HCT116 (cell line): ENCODE measurements around the gene UAP1L1. TPM values are rescaled to one million over a fixed set of nuclear protein-coding genes. Genes with fewer than 3 reads are reported as not detected.

Experiments used
- ATAC-seq: fragments of 200-7000 bp; cut with Tn5 transposase; 2 replicates; pipeline ENCODE4 v1.9.1; 2020; ENCODE audit warnings: mild to moderate bottlenecking, moderate library complexity
- BruUV-seq: library from RNA; stranded (reverse); fragments of 400-500 nt; replicated peaks from 2 replicates; lab custom pipeline; 2021; lab: Mats Ljungman, UMichigan
- CTCF ChIA-PET: fragments of 300-600 bp; sonication (Branson Sonifier 250); formaldehyde crosslinking; loops from one replicate; lab custom pipeline; 2021; ENCODE audit warnings: antibody characterized with exemption; lab: Charles Lee
- POLR2A ChIA-PET: fragments of 300-600, 350-600 bp; sonication (Branson Sonifier 250); formaldehyde crosslinking; loops from one replicate; lab custom pipeline; 2021; ENCODE audit warnings: antibody characterized with exemption; lab: Charles Lee
- RAD21 ChIA-PET, 2 experiments: fragments of 300-600 bp; sonication (Branson Sonifier 250); formaldehyde crosslinking; loops; one replicate each; lab custom pipeline; 2023; ENCODE audit warnings: low total read pairs in 2 of 2; ENCODE audit not compliant: uncharacterized antibody in 2 of 2, unreplicated experiment in 2 of 2, low non-redundant PET in 1 of 2; lab: Charles Lee
- DNase-seq: peaks from one replicate; pipeline ENCODE4 v3.0.0-alpha.2; 2010; ENCODE audit warnings: low read depth, low spot score
- H2AFZ ChIP-seq: fragments of 200-600 bp; shearing (Covaris generic), sonication (generic); 2 replicates; pipeline ENCODE4 v1.6.1; 2017; ENCODE audit warnings: low read depth, mixed run types, mixed read lengths, antibody characterized with exemption, low read length; ENCODE audit not compliant: poor library complexity, severe bottlenecking
- H3K27ac ChIP-seq: 2 replicates; pipeline ENCODE4 v1.5.1; 2012; ENCODE audit warnings: low read depth, low read length
- H3K27me3 ChIP-seq: fragments of 200-600 bp; sonication (generic); 2 replicates; pipeline ENCODE4 v1.6.1; 2016; ENCODE audit warnings: mixed run types, low read length, mixed read lengths; ENCODE audit not compliant: insufficient read depth
- H3K36me3 ChIP-seq, 2 experiments: fragments of 200-500 bp in 1 of 2; fragments of 200-600 bp in 1 of 2; sonication (Bioruptor generic) in 1 of 2; sonication (generic) in 1 of 2; 2 replicates each; pipeline versions ENCODE4 v1.5.1 to v1.6.1; 2014 to 2016; ENCODE audit warnings: low read length in 2 of 2, inconsistent platforms in 1 of 2, mixed read lengths in 1 of 2, mixed run types in 1 of 2; ENCODE audit not compliant: insufficient read depth in 2 of 2, control insufficient read depth in 1 of 2
- H3K4me1 ChIP-seq, 2 experiments: fragments of 200-600 bp in 1 of 2; sonication (generic) in 1 of 2; 2 replicates each; pipeline versions ENCODE4 v1.5.1 to v1.6.1; 2012 to 2017; ENCODE audit warnings: low read length in 2 of 2, inconsistent platforms in 1 of 2, mild to moderate bottlenecking in 1 of 2, mixed read lengths in 1 of 2, mixed run types in 1 of 2, moderate library complexity in 1 of 2; ENCODE audit not compliant: insufficient read depth in 2 of 2, control insufficient read depth in 1 of 2
- H3K4me2 ChIP-seq: fragments of 200-600 bp; sonication (generic); 2 replicates; pipeline ENCODE4 v1.6.1; 2017; ENCODE audit warnings: mixed run types, low read length, mixed read lengths
- H3K4me3 ChIP-seq, 2 experiments: fragments of 200-600 bp in 1 of 2; sonication (generic) in 1 of 2; replicated peaks in 1 of 2; 2 replicates each; pipeline ENCODE4 v1.5.1; 2011 to 2016; ENCODE audit warnings: low read length in 2 of 2, control low read depth in 1 of 2, low read depth in 1 of 2, mild to moderate bottlenecking in 1 of 2, mixed read lengths in 1 of 2, mixed run types in 1 of 2
- H3K79me2 ChIP-seq: fragments of 200-600 bp; sonication (generic); 2 replicates; pipeline ENCODE4 v1.6.1; 2017; ENCODE audit warnings: mild to moderate bottlenecking, mixed run types, low read length, moderate library complexity, mixed read lengths; ENCODE audit not compliant: insufficient read depth
- H3K9ac ChIP-seq: fragments of 200-600 bp; sonication (generic); 2 replicates; pipeline ENCODE4 v1.6.1; 2016; ENCODE audit warnings: low read length, mixed read lengths
- H3K9me2 ChIP-seq: fragments of 200-600 bp; sonication (generic), shearing (Covaris generic); 2 replicates; pipeline ENCODE4 v1.6.1; 2017; ENCODE audit warnings: mixed run types, mild to moderate bottlenecking, moderate library complexity; ENCODE audit not compliant: insufficient read depth
- H3K9me3 ChIP-seq, 2 experiments: fragments of 200-500 bp in 1 of 2; fragments of 200-600 bp in 1 of 2; sonication (Bioruptor generic) in 1 of 2; sonication (generic) in 1 of 2; 2 replicates each; pipeline ENCODE4 v1.6.1; 2014 to 2017; ENCODE audit warnings: low read length in 2 of 2, mixed read lengths in 2 of 2, inconsistent platforms in 1 of 2, low read depth in 1 of 2, mild to moderate bottlenecking in 1 of 2, mixed run types in 1 of 2, moderate library complexity in 1 of 2; ENCODE audit not compliant: control insufficient read depth in 1 of 2, insufficient read depth in 1 of 2
- H4K20me1 ChIP-seq: fragments of 200-600 bp; sonication (generic), shearing (Covaris generic); 2 replicates; pipeline ENCODE4 v1.6.1; 2017; ENCODE audit warnings: mixed run types, mild to moderate bottlenecking, moderate library complexity; ENCODE audit not compliant: insufficient read depth
- CBX3 ChIP-seq: IDR thresholded peaks from 2 replicates; pipeline ENCODE4 v1.6.1; 2012; ENCODE audit warnings: low read depth
- CEBPB ChIP-seq: IDR thresholded peaks from 2 replicates; pipeline ENCODE4 v1.6.1; 2012; ENCODE audit warnings: low read depth
- FOSL1 ChIP-seq: IDR thresholded peaks from 2 replicates; pipeline ENCODE4 v1.6.1; 2012; ENCODE audit warnings: low read depth
- JUND ChIP-seq: IDR thresholded peaks from 2 replicates; pipeline ENCODE4 v1.6.1; 2012
- SIN3A ChIP-seq: IDR thresholded peaks from 2 replicates; pipeline ENCODE4 v1.6.1; 2012; ENCODE audit warnings: low read depth
- TCF7L2 ChIP-seq: IDR thresholded peaks from 2 replicates; pipeline ENCODE4 v1.7.0; 2011; ENCODE audit warnings: borderline replicate concordance, inconsistent platforms; ENCODE audit not compliant: insufficient read depth, insufficient read length; ENCODE audit errors: extremely low read depth
- YY1 ChIP-seq: IDR thresholded peaks from 2 replicates; pipeline ENCODE4 v1.6.1; 2011; ENCODE audit warnings: low read length, low read depth, moderate library complexity, mild to moderate bottlenecking; ENCODE audit not compliant: insufficient replicate concordance; ENCODE audit errors: extremely low read depth
- ZFX ChIP-seq: fragments of 450-650 bp; IDR thresholded peaks from 2 replicates; pipeline ENCODE4 v1.6.1; 2017
- ZNF274 ChIP-seq: fragments of 200-500 bp; sonication (Bioruptor generic); IDR thresholded peaks from 2 replicates; pipeline ENCODE4 v1.6.1; 2014; ENCODE audit warnings: mild to moderate bottlenecking, low read depth, low read length, inconsistent platforms
- intact Hi-C: fragments of 100-400 bp; cut with micrococcal nuclease; formaldehyde crosslinking; loops from 2 replicates; pipeline ENCODE4 v1.10.0; 2022
- total RNA-seq: library from RNA; stranded (reverse); gene quantifications from one replicate; pipeline ENCODE4 v1.2.1, GENCODE V29; 2021; ENCODE audit not compliant: unreplicated experiment
- TF ChIP-seq, protein P1 (sequence below): IDR thresholded peaks from 2 replicates; pipeline ENCODE4 v1.6.1; 2012

The UAP1L1 gene
- total RNA-seq, 1 experiment from 2014 or later, result 11.0 TPM

DNA sequence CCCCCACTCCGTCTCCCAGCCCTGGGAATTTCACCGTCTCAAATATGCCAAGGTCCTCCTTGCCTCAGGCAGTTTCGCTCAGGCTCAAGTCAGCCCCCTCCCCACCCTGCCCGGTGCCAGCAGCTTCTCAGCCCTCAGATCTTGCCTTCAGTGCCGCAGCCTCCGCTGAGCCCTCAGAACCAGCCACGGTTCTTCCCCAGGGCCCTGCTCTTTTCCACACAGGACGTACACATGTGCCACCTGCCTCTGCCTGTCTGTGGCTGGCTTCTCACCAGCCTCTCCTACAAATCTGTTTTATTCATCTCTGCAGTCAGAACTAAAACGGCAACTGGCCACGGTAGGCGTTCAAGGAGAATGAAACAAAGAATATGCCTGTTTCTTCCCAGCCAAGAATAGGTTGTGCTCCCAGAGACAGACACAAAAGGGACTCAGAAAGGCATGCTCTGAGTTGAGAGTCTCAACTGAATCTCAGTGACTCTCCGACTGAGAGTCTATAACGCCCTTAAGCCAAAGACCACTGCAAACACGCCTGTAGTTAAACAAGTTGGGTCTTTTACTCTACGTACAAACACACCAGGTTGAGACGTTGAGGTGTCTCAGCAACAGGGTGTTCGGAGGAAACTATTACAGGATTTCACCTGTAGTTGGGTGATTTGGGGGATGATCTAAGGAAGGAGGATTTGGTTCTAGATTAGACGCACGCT lies 51.0 kb downstream of the UAP1L1 start:
- POLR2A ChIA-PET, result interaction anchor here (0.7 to 1.6 kb wide), 3 partner anchors 34 to 149 kb away, joined by 3 to 7 read pairs (median 3); partner anchors contain the start of genes MAN1B1 and TOR4A
- Histone ChIP-seq H3K4me3 (peak overlapping the region; percentile 85 to 94), H3K9me2 (no peaks in the 10 kb centered on the region), H3K27ac (peak overlapping the region; percentile 89), H3K36me3 (no peaks in the 10 kb centered on the region), H3K4me2 (peak overlapping the region; percentile 86), H3K79me2 (peaks cover 31% of the 10 kb centered on the region), H2AFZ (no peak overlapping the region), H3K9ac (peak overlapping the region; percentile 97), H3K9me3 (no peaks in the 10 kb centered on the region), H3K27me3 (no peaks in the 10 kb centered on the region), H3K4me1 (peaks cover 20 to 43% of the 10 kb centered on the region in 2 experiments; a peak in 3 of 4 replicates), H4K20me1 (0 out of 2 replicates have a peak, but pooled peaks cover 3% of the 10 kb centered on the region)
- RAD21 ChIA-PET, result no interaction called here
- intact Hi-C loops, result no loop called here
- TF ChIP-seq CBX3, result no peak
- CTCF ChIA-PET, result no interaction called here
- no peak for ATAC-seq
- no peak for DNase-seq
- TSS peak; percentile 69 for BruUV-seq

GRCh38 chr9:137128862-137129455 lies 51.6 kb downstream of the UAP1L1 start:
- Histone ChIP-seq H3K36me3 (no peaks in the 10 kb centered on the region), H3K27me3 (no peaks in the 10 kb centered on the region), H3K9ac (peak overlapping the region; percentile 97), H3K9me3 (no peaks in the 10 kb centered on the region), H3K79me2 (peaks cover 31% of the 10 kb centered on the region), H2AFZ (no peak overlapping the region), H3K27ac (peak overlapping the region; percentile 89), H3K9me2 (no peaks in the 10 kb centered on the region), H3K4me1 (peaks cover 19 to 37% of the 10 kb centered on the region in 2 experiments; a peak in 3 of 4 replicates), H3K4me3 (peak overlapping the region; percentile 85 to 94), H4K20me1 (0 out of 2 replicates have a peak, but pooled peaks cover 3% of the 10 kb centered on the region), H3K4me2 (peak overlapping the region; percentile 86)
- ChIA-PET RAD21 (interaction anchor here in 1 of 2 experiments (1.0 kb wide), 2 partner anchors 98 to 108 kb away, joined by 3 read pairs; partner anchors contain the start of gene RNF224), CTCF (interaction anchor here (0.9 to 3.3 kb wide), 5 partner anchors 21 to 108 kb away, joined by 3 to 21 read pairs (median 8); partner anchors contain the start of gene RNF224), POLR2A (interaction anchor here (0.8 to 1.6 kb wide), 7 partner anchors 22 to 112 kb away, joined by 3 to 20 read pairs (median 4); partner anchors contain the start of genes MAN1B1, RNF224 and TPRN)
- intact Hi-C loops, result no loop called here
- ATAC-seq, result peak; percentile 16
- TF ChIP-seq YY1 (no peak), CEBPB (no peak), SIN3A (no peak), FOSL1 (no peak), ZNF274 (no peak), JUND (no peak), ZFX (0 out of 2 replicates have a peak, but pooled peaks have one; percentile 87), TCF7L2 (no peak)
- TF ChIP-seq, protein P1, sequence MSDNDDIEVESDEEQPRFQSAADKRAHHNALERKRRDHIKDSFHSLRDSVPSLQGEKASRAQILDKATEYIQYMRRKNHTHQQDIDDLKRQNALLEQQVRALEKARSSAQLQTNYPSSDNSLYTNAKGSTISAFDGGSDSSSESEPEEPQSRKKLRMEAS, result no peak
- no TSS peak for BruUV-seq
- DNase-seq, result no peak
